Nephron (organoid): Measurements from ENCODE around the gene SDC4.

Experiments used
- H3K27ac Mint-ChIP-seq, 3 experiments: 2 replicates each; pipeline ENCODE4 v1.8.0; 2020; ENCODE audit warnings: mixed read lengths in 3 of 3, mild to moderate bottlenecking in 2 of 3, moderate library complexity in 1 of 3
- H3K27me3 Mint-ChIP-seq: 2 replicates; pipeline ENCODE4 v1.8.0; 2021; ENCODE audit warnings: low read depth, mild to moderate bottlenecking, moderate library complexity, mixed read lengths
- H3K36me3 Mint-ChIP-seq: 2 replicates; pipeline ENCODE4 v1.8.0; 2020; ENCODE audit warnings: low read depth, mixed read lengths
- H3K4me1 Mint-ChIP-seq: 2 replicates; pipeline ENCODE4 v1.8.0; 2020; ENCODE audit warnings: mixed read lengths
- H3K4me3 Mint-ChIP-seq, 3 experiments: 2 replicates each; pipeline ENCODE4 v1.8.0; 2020; ENCODE audit warnings: mild to moderate bottlenecking in 3 of 3, mixed read lengths in 3 of 3, moderate library complexity in 2 of 3
- H3K9me3 Mint-ChIP-seq: 2 replicates; pipeline ENCODE4 v1.8.0; 2020; ENCODE audit warnings: mixed read lengths
- TF ChIP-seq, protein P1 (sequence below), 3 experiments: fragments of 200-600 bp; sonication (generic); IDR thresholded peaks; one replicate each; pipeline ENCODE4 v1.5.0; 2021; ENCODE audit warnings: antibody characterized with exemption in 3 of 3; ENCODE audit not compliant: unreplicated experiment in 3 of 3

Gene SDC4

DNA sequence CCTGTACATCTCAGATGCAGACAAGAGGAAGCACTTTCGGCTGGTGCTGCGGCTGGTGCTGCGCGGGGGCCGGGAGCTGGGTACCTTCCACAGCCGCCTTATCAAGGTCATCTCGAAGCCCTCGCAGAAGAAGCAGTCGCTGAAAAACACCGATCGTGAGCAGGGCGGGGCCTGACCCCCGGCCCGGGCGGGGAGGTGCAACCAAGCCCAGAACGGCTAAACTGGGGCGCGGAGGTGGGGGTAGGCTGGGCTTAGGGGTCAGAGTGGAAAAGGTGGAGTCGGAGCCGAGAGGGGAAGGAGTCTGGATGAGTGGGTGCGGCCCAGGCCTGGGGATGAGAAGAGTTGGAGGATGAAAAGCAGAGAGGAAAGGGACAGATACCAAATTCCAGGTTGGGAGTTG, 36.0 kb downstream of the SDC4 start:
- no peak overlapping the region for H3K4me3 Mint-ChIP-seq
- no peaks in the 10 kb centered on the region for H3K4me1 Mint-ChIP-seq
- H3K27me3 Mint-ChIP-seq = peaks cover 40% of the 10 kb centered on the region
- H3K27ac Mint-ChIP-seq = no peak overlapping the region
- TF ChIP-seq, protein P1, sequence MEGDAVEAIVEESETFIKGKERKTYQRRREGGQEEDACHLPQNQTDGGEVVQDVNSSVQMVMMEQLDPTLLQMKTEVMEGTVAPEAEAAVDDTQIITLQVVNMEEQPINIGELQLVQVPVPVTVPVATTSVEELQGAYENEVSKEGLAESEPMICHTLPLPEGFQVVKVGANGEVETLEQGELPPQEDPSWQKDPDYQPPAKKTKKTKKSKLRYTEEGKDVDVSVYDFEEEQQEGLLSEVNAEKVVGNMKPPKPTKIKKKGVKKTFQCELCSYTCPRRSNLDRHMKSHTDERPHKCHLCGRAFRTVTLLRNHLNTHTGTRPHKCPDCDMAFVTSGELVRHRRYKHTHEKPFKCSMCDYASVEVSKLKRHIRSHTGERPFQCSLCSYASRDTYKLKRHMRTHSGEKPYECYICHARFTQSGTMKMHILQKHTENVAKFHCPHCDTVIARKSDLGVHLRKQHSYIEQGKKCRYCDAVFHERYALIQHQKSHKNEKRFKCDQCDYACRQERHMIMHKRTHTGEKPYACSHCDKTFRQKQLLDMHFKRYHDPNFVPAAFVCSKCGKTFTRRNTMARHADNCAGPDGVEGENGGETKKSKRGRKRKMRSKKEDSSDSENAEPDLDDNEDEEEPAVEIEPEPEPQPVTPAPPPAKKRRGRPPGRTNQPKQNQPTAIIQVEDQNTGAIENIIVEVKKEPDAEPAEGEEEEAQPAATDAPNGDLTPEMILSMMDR (IDR thresholded peaks at IDR 0.05; ENCODE audit: unreplicated experiment in 3 of 3) = no peak
- H3K36me3 Mint-ChIP-seq = no peaks in the 10 kb centered on the region
- H3K9me3 Mint-ChIP-seq = no peaks in the 10 kb centered on the region

DNA sequence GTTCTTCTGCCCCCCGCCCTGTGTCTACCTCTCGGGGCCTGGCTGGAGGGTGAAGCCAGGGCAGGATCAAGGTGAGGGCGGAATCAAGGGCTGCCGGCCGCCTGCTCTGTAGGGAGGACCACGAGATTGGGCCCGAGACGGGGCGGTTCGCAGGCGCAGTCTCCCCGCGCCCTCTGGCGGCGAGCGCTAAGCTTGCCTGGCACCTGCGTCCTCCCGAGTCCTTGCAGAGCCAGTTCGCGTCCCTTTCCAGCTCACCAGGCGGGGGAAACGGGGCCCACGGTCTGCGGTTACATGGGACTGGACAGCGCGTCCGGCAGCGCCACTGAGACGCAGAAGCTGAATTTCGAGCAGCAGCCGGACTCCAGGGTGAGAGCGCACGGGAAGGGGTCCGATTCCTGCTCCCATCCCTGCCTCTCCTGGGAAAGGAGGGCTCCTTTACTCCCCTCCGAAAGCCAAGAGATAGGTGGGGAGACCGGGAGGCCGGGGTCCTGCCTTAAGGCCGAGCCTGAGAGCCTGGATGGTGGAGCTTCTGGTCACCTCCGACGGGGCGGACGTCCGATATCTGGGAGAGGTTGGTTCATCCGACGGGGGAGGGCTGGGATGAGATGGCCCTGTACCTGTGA, 36.5 kb downstream of the SDC4 start:
- TF ChIP-seq, protein P1 (IDR thresholded peaks at IDR 0.05; ENCODE audit: unreplicated experiment in 3 of 3) = peak; percentile 67 to 79 (median 76)
- H3K4me3 Mint-ChIP-seq = no peak overlapping the region
- H3K27ac Mint-ChIP-seq = no peak overlapping the region
- H3K36me3 Mint-ChIP-seq = no peaks in the 10 kb centered on the region
- H3K27me3 Mint-ChIP-seq = peaks cover 43% of the 10 kb centered on the region
- no peaks in the 10 kb centered on the region for H3K4me1 Mint-ChIP-seq
- H3K9me3 Mint-ChIP-seq = no peaks in the 10 kb centered on the region

DNA sequence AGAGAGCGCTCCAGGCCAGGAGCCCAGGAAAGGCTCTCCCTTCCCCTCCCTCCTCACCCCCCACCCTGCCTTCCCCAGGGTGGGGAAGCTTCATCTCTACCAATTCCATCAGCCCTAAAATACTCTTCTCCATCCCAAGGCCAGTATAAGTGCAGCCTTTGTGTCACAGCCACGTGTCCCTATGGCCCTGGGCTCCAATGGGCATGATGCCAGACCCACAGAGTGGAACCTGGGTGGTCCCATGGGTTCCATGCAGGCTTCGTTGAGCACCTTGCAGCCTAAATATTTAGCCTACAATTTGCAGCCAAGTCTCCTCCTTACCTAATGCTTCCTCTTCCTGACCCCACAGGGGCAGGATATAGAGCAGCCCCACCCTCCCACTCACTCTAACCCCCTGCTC, 39.1 kb downstream of the SDC4 start:
- H3K27ac Mint-ChIP-seq = no peak overlapping the region
- TF ChIP-seq, protein P1 (IDR thresholded peaks at IDR 0.05; ENCODE audit: unreplicated experiment in 3 of 3) = no peak
- no peaks in the 10 kb centered on the region for H3K9me3 Mint-ChIP-seq
- no peak overlapping the region for H3K4me3 Mint-ChIP-seq
- H3K36me3 Mint-ChIP-seq = no peaks in the 10 kb centered on the region
- H3K27me3 Mint-ChIP-seq = peaks cover 53% of the 10 kb centered on the region
- no peaks in the 10 kb centered on the region for H3K4me1 Mint-ChIP-seq

DNA sequence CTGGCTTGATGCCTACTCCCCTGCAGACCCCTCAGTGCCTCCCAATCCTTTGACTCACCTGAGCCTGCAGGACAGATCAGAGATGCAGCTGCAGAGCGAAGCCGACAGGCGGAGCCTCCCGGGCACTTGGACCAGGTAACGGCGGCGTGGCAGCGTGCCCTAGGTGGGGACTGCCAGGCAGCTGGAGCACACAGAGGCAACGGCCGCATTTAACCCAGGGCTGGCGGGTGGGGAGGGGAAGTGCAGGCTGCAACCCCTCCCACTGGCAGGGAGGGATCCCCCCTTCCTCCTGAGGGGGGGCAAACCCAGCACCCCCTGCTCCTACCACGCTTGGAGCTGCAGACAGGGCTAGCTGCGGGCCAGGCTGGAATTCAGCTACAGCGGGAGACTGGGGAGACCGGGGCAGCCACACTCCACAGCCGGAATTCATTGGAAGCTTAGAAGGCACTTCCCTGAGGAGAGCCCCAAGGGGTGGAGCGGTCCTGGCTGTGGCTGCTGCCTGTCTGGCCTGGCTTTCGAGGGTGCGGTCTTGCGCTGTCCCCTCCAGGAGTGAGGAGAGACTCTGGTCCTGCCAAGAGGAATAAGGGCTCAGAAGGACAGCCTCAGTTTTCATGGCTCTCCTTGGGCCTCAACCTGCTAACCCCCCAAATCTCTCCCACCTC, 40.0 kb downstream of the SDC4 start, which contains the start of gene MATN4:
TSS of gene MATN4 (minus strand) at position 183 of the 662 bp plus-strand sequence. CDS start 2,717 bp downstream, outside the sequence.
- H3K4me3 Mint-ChIP-seq = no peak within 1 kb of the TSS
- no peaks in the 10 kb centered on the region for H3K4me1 Mint-ChIP-seq
- H3K27ac Mint-ChIP-seq = no peak within 1 kb of the TSS
- H3K27me3 Mint-ChIP-seq = peaks cover 50% of the 10 kb centered on the region
- TF ChIP-seq, protein P1 (IDR thresholded peaks at IDR 0.05; ENCODE audit: unreplicated experiment in 3 of 3) = no peak
- H3K36me3 Mint-ChIP-seq = no peaks in the 10 kb centered on the region
- H3K9me3 Mint-ChIP-seq = no peaks in the 10 kb centered on the region

DNA sequence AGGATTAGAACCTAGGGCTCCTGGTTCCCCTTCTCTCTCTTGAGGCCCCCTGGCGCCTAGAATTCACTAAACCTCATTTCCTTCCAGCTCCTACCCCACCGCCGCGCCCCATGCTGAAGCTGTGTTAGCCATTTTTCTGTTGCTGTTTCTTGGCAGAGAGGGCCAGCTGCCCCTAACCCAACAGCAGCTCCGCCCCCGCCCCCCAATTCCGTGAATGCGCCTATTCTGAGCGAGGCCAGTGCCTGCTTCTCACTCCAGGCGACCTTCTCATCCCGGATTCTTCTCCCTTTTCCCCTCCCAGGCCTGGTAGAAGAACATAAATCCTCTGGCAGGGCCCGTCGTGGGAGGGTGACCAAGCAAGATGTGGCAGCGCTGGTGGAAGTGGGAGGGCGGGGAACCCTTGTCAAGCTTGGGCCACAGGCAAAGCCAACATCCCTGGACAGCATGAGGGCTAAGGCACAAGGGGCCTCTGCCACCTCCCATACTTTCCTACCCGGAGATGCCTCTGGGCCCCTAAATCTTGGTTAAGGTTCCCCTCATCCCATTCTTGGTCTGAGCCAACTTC, 41.1 kb downstream of the SDC4 start:
- Mint-ChIP-seq H3K4me1 (no peaks in the 10 kb centered on the region), H3K27ac (no peak overlapping the region), H3K9me3 (no peaks in the 10 kb centered on the region), H3K27me3 (peaks cover 50% of the 10 kb centered on the region), H3K36me3 (no peaks in the 10 kb centered on the region), H3K4me3 (no peak overlapping the region)
- TF ChIP-seq, protein P1 (IDR thresholded peaks at IDR 0.05; ENCODE audit: unreplicated experiment in 3 of 3) = no peak
